Activated T-helper 2 cell treated with anti-CD3 and anti-CD28 coated beads, Interferon-gamma antibody, Interleukin-2, Interleukin-4, amounts not matched to agents 10 μg/mL and 5 μg/mL and 100 μg/mL, durations not matched to agents 14 hours and 24 hours and 36 hours (primary cell): ENCODE results near the gene ZNF597. TPM values are rescaled to one million over a fixed set of nuclear protein-coding genes. Genes with fewer than 3 reads are reported as not detected.

ENCODE experiments used
- DNase-seq: peaks from one replicate; pipeline ENCODE4 v3.0.0; 2021; ENCODE audit warnings: low spot score
- H3K27ac Mint-ChIP-seq: one replicate; pipeline ENCODE4 v1.8.0; 2021; ENCODE audit warnings: mixed read lengths
- H3K27me3 Mint-ChIP-seq: one replicate; pipeline ENCODE4 v1.8.0; 2021; ENCODE audit warnings: low read depth, mixed read lengths
- H3K36me3 Mint-ChIP-seq: one replicate; pipeline ENCODE4 v1.8.0; 2021; ENCODE audit warnings: low read depth, mixed read lengths
- H3K4me1 Mint-ChIP-seq: one replicate; pipeline ENCODE4 v1.8.0; 2021; ENCODE audit warnings: low read depth, mixed read lengths
- H3K4me3 Mint-ChIP-seq: one replicate; pipeline ENCODE4 v1.8.0; 2021; ENCODE audit warnings: low read depth, mild to moderate bottlenecking, moderate library complexity, mixed read lengths
- H3K9me3 Mint-ChIP-seq: one replicate; pipeline ENCODE4 v1.8.0; 2021; ENCODE audit warnings: mixed read lengths
- intact Hi-C: fragments of 100-400 bp; cut with micrococcal nuclease; formaldehyde crosslinking; loops from one replicate; pipeline ENCODE4 v1.15.1; 2023
- total RNA-seq: library from RNA; stranded (reverse); gene quantifications from 2 replicates; pipeline ENCODE4 v1.2.3, GENCODE V29; 2022

Gene ZNF597
- total RNA-seq, 1 donor from 2014 or later: 1.9 TPM

GRCh38 chr16:3470723-3471122 is 27.4 kb upstream of the ZNF597 start:
- Mint-ChIP-seq H3K36me3 (peaks cover 39% of the 10 kb centered on the region), H3K27ac (no peak overlapping the region), H3K27me3 (no peaks in the 10 kb centered on the region), H3K9me3 (no peaks in the 10 kb centered on the region), H3K4me1 (peaks cover 12% of the 10 kb centered on the region), H3K4me3 (no peak overlapping the region)
- intact Hi-C loops: no loop called here
- DNase-seq: no peak

- H3K9me3 Mint-ChIP-seq: no peaks in the 10 kb centered on the region
- no peaks in the 10 kb centered on the region for H3K27me3 Mint-ChIP-seq
- H3K27ac Mint-ChIP-seq: no peak overlapping the region
Measured at GRCh38 chr16:3469736-3470135, 26.4 kb upstream of the ZNF597 start.

GRCh38 chr16:3468501-3468900 is 25.2 kb upstream of the ZNF597 start:
- H3K9me3 Mint-ChIP-seq: no peaks in the 10 kb centered on the region
- peaks cover 44% of the 10 kb centered on the region for H3K36me3 Mint-ChIP-seq
- intact Hi-C loops: no loop called here
- peaks cover 12% of the 10 kb centered on the region for H3K4me1 Mint-ChIP-seq
- H3K27ac Mint-ChIP-seq: peak overlapping the region; percentile 33
- no peaks in the 10 kb centered on the region for H3K27me3 Mint-ChIP-seq
- no peak overlapping the region for H3K4me3 Mint-ChIP-seq
- no peak for DNase-seq

More at GRCh38 chr16:3469736-3470135, 26.4 kb upstream of the ZNF597 start:
- peaks cover 39% of the 10 kb centered on the region for H3K36me3 Mint-ChIP-seq
- no peak for DNase-seq
- peaks cover 12% of the 10 kb centered on the region for H3K4me1 Mint-ChIP-seq
- no peak overlapping the region for H3K4me3 Mint-ChIP-seq
- intact Hi-C loops: no loop called here

- no peaks in the 10 kb centered on the region for H3K27me3 Mint-ChIP-seq
- intact Hi-C loops: no loop called here
Measured at GRCh38 chr16:3467921-3468320, 24.6 kb upstream of the ZNF597 start.

GRCh38 chr16:3467182-3467581 is 23.9 kb upstream of the ZNF597 start:
- peaks cover 33% of the 10 kb centered on the region for H3K36me3 Mint-ChIP-seq
- H3K4me3 Mint-ChIP-seq: no peak overlapping the region
- H3K4me1 Mint-ChIP-seq: peaks cover 5% of the 10 kb centered on the region
- H3K27ac Mint-ChIP-seq: no peak overlapping the region
- no peaks in the 10 kb centered on the region for H3K27me3 Mint-ChIP-seq
- H3K9me3 Mint-ChIP-seq: no peaks in the 10 kb centered on the region
- intact Hi-C loops: no loop called here
- no peak for DNase-seq

More at GRCh38 chr16:3467921-3468320, 24.6 kb upstream of the ZNF597 start:
- Mint-ChIP-seq H3K4me1 (peaks cover 9% of the 10 kb centered on the region), H3K9me3 (no peaks in the 10 kb centered on the region), H3K36me3 (peaks cover 40% of the 10 kb centered on the region), H3K27ac (no peak overlapping the region), H3K4me3 (no peak overlapping the region)
- no peak for DNase-seq

- Mint-ChIP-seq H3K36me3 (peaks cover 28% of the 10 kb centered on the region), H3K4me3 (no peak overlapping the region)
Measured at GRCh38 chr16:3465911-3466584, 22.7 kb upstream of the ZNF597 start.

GRCh38 chr16:3465301-3465700 is 22.0 kb upstream of the ZNF597 start:
- H3K4me1 Mint-ChIP-seq: peaks cover 18% of the 10 kb centered on the region

More at GRCh38 chr16:3465911-3466584, 22.7 kb upstream of the ZNF597 start:
- Mint-ChIP-seq H3K4me1 (peaks cover 11% of the 10 kb centered on the region), H3K27ac (no peak overlapping the region), H3K27me3 (no peaks in the 10 kb centered on the region), H3K9me3 (no peaks in the 10 kb centered on the region)
- DNase-seq: no peak
- intact Hi-C loops: no loop called here

GRCh38 chr16:3461151-3461550 is 17.8 kb upstream of the ZNF597 start:
- peaks cover 32% of the 10 kb centered on the region for H3K4me1 Mint-ChIP-seq
- no peak for DNase-seq
- no peaks in the 10 kb centered on the region for H3K9me3 Mint-ChIP-seq
- H3K27me3 Mint-ChIP-seq: no peaks in the 10 kb centered on the region
- H3K36me3 Mint-ChIP-seq: peaks cover 16% of the 10 kb centered on the region
- intact Hi-C loops: no loop called here
- no peak overlapping the region for H3K27ac Mint-ChIP-seq
- H3K4me3 Mint-ChIP-seq: no peak overlapping the region

More at GRCh38 chr16:3465301-3465700, 22.0 kb upstream of the ZNF597 start:
- no peak overlapping the region for H3K27ac Mint-ChIP-seq
- H3K27me3 Mint-ChIP-seq: no peaks in the 10 kb centered on the region
- peaks cover 24% of the 10 kb centered on the region for H3K36me3 Mint-ChIP-seq
- DNase-seq: no peak
- H3K9me3 Mint-ChIP-seq: no peaks in the 10 kb centered on the region
- H3K4me3 Mint-ChIP-seq: no peak overlapping the region
- intact Hi-C loops: no loop called here

- peaks cover 35% of the 10 kb centered on the region for H3K4me1 Mint-ChIP-seq
Measured at GRCh38 chr16:3460585-3460984, 17.3 kb upstream of the ZNF597 start.

GRCh38 chr16:3460121-3460520 is 16.8 kb upstream of the ZNF597 start:
- Mint-ChIP-seq H3K9me3 (no peaks in the 10 kb centered on the region), H3K27ac (no peak overlapping the region), H3K36me3 (peaks cover 11% of the 10 kb centered on the region), H3K4me3 (no peak overlapping the region), H3K27me3 (no peaks in the 10 kb centered on the region), H3K4me1 (peaks cover 35% of the 10 kb centered on the region)
- intact Hi-C loops: no loop called here
- no peak for DNase-seq

More at GRCh38 chr16:3460585-3460984, 17.3 kb upstream of the ZNF597 start:
- intact Hi-C loops: no loop called here
- Mint-ChIP-seq H3K9me3 (no peaks in the 10 kb centered on the region), H3K27ac (no peak overlapping the region), H3K27me3 (no peaks in the 10 kb centered on the region), H3K36me3 (peaks cover 14% of the 10 kb centered on the region), H3K4me3 (no peak overlapping the region)
- DNase-seq: no peak

- peak overlapping the region; percentile 73 for H3K27ac Mint-ChIP-seq
- peak; percentile 19 for DNase-seq
- peaks cover 11% of the 10 kb centered on the region for H3K36me3 Mint-ChIP-seq
- intact Hi-C loops: loop anchor here (2.0 to 5.0 kb wide), 4 partner anchors 41 to 197 kb away; partner anchors contain the start of genes CLUAP1, TIGD7, ZNF263 and ZNF75A
- no peaks in the 10 kb centered on the region for H3K27me3 Mint-ChIP-seq
- peak overlapping the region; percentile 87 for H3K4me3 Mint-ChIP-seq
- H3K4me1 Mint-ChIP-seq: peaks cover 35% of the 10 kb centered on the region
- no peaks in the 10 kb centered on the region for H3K9me3 Mint-ChIP-seq
Measured at GRCh38 chr16:3459401-3460090, 16.2 kb upstream of the ZNF597 start.

- intact Hi-C loops: loop anchor here (2.0 to 5.0 kb wide), 4 partner anchors 42 to 197 kb away; partner anchors contain the start of genes CLUAP1, TIGD7, ZNF263 and ZNF75A
- Mint-ChIP-seq H3K36me3 (peaks cover 6% of the 10 kb centered on the region), H3K4me1 (peaks cover 35% of the 10 kb centered on the region), H3K27me3 (no peaks in the 10 kb centered on the region), H3K9me3 (no peaks in the 10 kb centered on the region), H3K27ac (peak overlapping the region; percentile 73), H3K4me3 (peak overlapping the region; percentile 87)
- no peak for DNase-seq
Measured at GRCh38 chr16:3458852-3459361, 15.6 kb upstream of the ZNF597 start.
